ENCODE measurements around the gene LIMA1. TPM values are rescaled to one million over a fixed set of nuclear protein-coding genes. Genes with fewer than 3 reads are reported as not detected.

Gene LIMA1
- total RNA-seq, 4 donors from 2014 or later = 23.9 to 62.7 (median 37.2) TPM

DNA sequence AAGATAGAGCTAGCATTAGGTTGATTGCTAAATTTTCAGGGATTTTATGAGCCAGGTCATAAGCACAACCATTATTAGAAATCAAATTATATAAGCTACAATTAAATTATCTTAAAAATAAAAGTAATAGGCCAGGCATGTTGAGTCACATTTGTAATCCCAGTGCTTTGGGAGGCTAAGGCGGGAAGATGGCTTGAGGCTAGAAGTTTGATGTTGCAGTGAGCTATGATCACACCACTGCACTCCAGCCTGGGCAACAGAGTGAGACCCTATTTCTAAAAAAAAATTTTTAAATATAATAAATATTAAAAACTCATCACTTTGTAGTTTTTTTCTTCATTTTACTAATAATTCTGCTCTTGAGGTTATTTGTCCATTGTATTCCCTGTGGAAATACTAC lies 1.9 kb upstream of the LIMA1 start:
- 93% methylated on average over 1 of the region's 1 CpG for WGBS
- Histone ChIP-seq H3K4me3 (no peak overlapping the region), H3K4me1 (peaks cover 15 to 30% (median 25%) of the 10 kb centered on the region in 4 donors), H3K36me3 (no peaks in the 10 kb centered on the region), H3K27ac (replicated peaks in 1 of 4) (no peak overlapping the region), H3K27me3 (no peaks in the 10 kb centered on the region), H3K9me3 (no peaks in the 10 kb centered on the region)
- no peak for DNase-seq (ENCODE audit: extremely low spot score)
- intact Hi-C loops (cut with DNase I) = no loop called here
- TF ChIP-seq, protein P1, sequence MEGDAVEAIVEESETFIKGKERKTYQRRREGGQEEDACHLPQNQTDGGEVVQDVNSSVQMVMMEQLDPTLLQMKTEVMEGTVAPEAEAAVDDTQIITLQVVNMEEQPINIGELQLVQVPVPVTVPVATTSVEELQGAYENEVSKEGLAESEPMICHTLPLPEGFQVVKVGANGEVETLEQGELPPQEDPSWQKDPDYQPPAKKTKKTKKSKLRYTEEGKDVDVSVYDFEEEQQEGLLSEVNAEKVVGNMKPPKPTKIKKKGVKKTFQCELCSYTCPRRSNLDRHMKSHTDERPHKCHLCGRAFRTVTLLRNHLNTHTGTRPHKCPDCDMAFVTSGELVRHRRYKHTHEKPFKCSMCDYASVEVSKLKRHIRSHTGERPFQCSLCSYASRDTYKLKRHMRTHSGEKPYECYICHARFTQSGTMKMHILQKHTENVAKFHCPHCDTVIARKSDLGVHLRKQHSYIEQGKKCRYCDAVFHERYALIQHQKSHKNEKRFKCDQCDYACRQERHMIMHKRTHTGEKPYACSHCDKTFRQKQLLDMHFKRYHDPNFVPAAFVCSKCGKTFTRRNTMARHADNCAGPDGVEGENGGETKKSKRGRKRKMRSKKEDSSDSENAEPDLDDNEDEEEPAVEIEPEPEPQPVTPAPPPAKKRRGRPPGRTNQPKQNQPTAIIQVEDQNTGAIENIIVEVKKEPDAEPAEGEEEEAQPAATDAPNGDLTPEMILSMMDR (IDR thresholded peaks at IDR 0.05) = no peak
- TF ChIP-seq EP300 (IDR thresholded peaks at IDR 0.05) (no peak), POLR2A (IDR thresholded peaks at IDR 0.05; ENCODE audit: low read depth) (no peak), POLR2AphosphoS5 (IDR thresholded peaks at IDR 0.05) (no peak)

DNA sequence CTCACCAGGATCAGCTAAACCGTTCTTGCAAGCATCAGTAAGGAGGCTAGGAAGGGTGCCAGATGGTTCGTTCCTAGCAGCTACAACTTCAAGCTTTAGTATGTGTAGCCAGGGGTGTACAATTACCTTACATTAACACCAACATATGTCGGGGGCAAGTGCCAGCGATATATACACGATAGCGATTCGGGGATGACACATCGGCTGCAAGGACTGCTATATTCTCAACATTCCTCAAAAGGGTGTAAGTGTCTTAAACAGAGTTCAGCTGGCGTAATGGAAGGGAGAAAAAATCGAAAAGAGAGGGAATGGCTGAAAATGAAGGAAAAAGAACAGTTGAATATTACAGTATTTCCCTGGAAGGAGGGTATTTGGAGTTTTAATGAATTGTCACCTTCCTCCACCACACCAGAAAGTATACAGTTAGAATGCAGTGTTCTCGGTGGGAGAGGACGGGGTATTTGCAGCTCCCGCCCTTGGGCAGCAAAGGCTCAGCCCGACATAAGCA lies 545 bp downstream of the LIMA1 start:
- Histone ChIP-seq H3K36me3 (no peaks in the 10 kb centered on the region), H3K4me1 (peaks cover 15 to 30% (median 25%) of the 10 kb centered on the region in 4 donors), H3K27ac (replicated peaks in 1 of 4) (peak overlapping the region; percentile 82 to 84 (median 84)), H3K9me3 (no peaks in the 10 kb centered on the region), H3K27me3 (no peaks in the 10 kb centered on the region), H3K4me3 (peak overlapping the region; percentile 87 to 96 (median 93))
- TF ChIP-seq, protein P1 (IDR thresholded peaks at IDR 0.05) = no peak
- TF ChIP-seq POLR2A (IDR thresholded peaks at IDR 0.05; ENCODE audit: low read depth) (no peak), POLR2AphosphoS5 (IDR thresholded peaks at IDR 0.05) (no peak), EP300 (IDR thresholded peaks at IDR 0.05) (no peak)
- intact Hi-C loops (cut with DNase I) = loop anchor here (5.0 kb wide), 1 partner anchor 60 kb away; no protein-coding TSS in a partner anchor
- under 1% methylated on average over 14 of the region's 14 CpGs for WGBS
- no peak for DNase-seq (ENCODE audit: extremely low spot score)

DNA sequence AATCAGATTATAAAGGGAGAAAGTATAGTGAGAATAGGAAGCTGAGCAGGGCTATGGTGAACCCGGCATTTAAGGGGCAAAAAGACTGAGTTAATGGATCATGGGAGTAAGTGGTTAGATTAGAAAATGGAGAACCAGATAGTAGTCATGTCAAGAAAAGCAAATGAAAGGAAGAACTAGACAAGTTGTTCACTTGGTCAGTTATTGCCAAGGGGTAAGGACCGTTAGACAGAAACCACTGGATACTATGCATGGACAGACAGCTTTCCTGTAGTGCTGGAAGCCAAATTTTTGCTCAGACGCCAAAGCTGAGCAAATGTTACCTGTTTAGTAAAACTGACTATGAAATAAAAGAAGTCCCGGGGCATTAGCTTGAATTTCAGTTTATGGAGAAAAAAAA lies 3.8 kb downstream of the LIMA1 start:
- intact Hi-C loops (cut with DNase I) = no loop called here
- TF ChIP-seq, protein P1 (IDR thresholded peaks at IDR 0.05) = no peak
- TF ChIP-seq POLR2A (IDR thresholded peaks at IDR 0.05; ENCODE audit: low read depth) (no peak), EP300 (IDR thresholded peaks at IDR 0.05) (no peak), POLR2AphosphoS5 (IDR thresholded peaks at IDR 0.05) (no peak)
- 88% methylated on average over 4 of the region's 4 CpGs for WGBS
- Histone ChIP-seq H3K4me1 (peaks cover 31 to 34% (median 32%) of the 10 kb centered on the region in 4 donors), H3K27me3 (no peaks in the 10 kb centered on the region), H3K36me3 (no peaks in the 10 kb centered on the region), H3K27ac (replicated peaks in 1 of 4) (no peak overlapping the region), H3K9me3 (no peaks in the 10 kb centered on the region), H3K4me3 (no peak overlapping the region)
- no peak for DNase-seq (ENCODE audit: extremely low spot score)

DNA sequence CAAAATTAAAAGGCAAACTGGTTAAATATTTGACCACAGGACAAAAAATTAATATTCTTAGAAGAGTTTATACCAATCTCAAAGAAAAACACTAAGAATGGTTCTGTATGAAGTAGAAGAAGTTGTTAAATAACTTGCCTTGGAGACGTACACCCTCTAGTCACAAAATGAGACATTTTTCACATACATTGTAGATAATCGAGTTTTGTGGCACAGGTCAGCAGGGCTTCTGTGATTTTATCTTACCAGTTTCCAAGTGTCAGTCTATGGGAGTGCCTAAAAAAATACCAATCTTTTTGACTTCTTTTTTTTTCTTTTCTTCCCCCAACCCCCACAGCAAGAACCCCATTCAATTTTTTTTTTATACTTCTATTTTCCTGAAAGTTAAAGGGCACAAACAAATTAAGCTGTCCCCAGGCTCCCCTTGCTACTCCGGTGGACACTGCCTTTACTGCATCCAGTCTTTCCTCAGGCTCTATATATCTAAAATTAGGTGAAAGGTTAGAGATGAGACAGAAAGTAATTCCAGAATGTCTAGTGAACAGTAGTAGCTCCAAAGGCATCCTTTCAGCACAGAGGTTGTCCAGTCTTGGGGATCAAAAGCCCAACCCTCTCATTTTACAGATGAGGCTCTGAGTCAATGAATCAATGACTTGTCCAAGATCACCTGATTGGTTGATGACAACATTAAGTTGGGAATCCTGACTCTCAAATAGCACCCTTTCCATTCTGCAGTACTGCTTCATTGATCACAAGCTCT lies 6.2 kb downstream of the LIMA1 start:
- WGBS = 86% methylated on average over 3 of the region's 3 CpGs
- Histone ChIP-seq H3K27ac (replicated peaks in 1 of 4) (peak overlapping the region in 3 of 4 donors; percentile 11 to 59 (median 12)), H3K27me3 (no peaks in the 10 kb centered on the region), H3K36me3 (no peaks in the 10 kb centered on the region), H3K4me1 (peaks cover 22 to 29% (median 23%) of the 10 kb centered on the region in 4 donors), H3K4me3 (no peak overlapping the region), H3K9me3 (no peaks in the 10 kb centered on the region)
- no peak for TF ChIP-seq EP300 (IDR thresholded peaks at IDR 0.05)
- TF ChIP-seq POLR2A (IDR thresholded peaks at IDR 0.05; ENCODE audit: low read depth) = no peak
- no peak for TF ChIP-seq POLR2AphosphoS5 (IDR thresholded peaks at IDR 0.05)
- TF ChIP-seq, protein P1 (IDR thresholded peaks at IDR 0.05) = no peak
- no peak for DNase-seq (ENCODE audit: extremely low spot score)
- intact Hi-C loops (cut with DNase I) = no loop called here
